ENCODE results near the gene GTF2F1.

DNA sequence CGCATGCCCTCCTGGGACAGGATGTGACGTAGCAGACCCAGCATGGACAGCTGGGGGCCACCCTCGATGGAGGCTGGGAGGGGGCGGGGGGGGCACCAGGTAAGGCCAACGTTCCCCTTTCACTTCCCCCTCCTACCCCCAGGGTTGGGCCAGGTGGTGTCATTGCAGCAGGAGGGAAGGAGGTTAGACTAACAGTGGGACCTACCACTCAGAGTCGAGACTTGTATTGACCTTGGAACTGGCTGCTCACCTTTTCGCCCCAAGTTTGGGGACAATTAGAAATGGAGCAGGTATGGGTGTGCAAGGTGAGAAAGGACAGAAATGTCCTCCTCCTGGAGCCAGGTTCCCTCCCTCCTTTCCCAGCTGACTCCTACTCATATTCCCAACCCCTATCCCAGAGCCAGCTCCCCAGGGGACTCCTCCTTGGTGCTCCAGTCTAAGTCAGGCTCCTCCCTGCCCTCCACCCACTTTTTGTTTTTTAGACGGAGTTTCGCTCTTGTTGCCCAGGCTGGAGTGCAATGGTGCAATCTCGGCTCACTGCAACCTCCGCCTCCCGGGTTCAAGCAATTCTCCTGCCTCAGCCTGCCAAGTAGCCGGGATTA lies 49.2 kb upstream of the GTF2F1 start:
- TF ChIP-seq, protein P1, sequence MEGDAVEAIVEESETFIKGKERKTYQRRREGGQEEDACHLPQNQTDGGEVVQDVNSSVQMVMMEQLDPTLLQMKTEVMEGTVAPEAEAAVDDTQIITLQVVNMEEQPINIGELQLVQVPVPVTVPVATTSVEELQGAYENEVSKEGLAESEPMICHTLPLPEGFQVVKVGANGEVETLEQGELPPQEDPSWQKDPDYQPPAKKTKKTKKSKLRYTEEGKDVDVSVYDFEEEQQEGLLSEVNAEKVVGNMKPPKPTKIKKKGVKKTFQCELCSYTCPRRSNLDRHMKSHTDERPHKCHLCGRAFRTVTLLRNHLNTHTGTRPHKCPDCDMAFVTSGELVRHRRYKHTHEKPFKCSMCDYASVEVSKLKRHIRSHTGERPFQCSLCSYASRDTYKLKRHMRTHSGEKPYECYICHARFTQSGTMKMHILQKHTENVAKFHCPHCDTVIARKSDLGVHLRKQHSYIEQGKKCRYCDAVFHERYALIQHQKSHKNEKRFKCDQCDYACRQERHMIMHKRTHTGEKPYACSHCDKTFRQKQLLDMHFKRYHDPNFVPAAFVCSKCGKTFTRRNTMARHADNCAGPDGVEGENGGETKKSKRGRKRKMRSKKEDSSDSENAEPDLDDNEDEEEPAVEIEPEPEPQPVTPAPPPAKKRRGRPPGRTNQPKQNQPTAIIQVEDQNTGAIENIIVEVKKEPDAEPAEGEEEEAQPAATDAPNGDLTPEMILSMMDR (IDR thresholded peaks at IDR 0.05): no peak
- TF ChIP-seq EZH2 (IDR thresholded peaks at IDR 0.05; ENCODE audit: borderline replicate concordance, insufficient read depth, low read depth, low read length, poor library complexity, severe bottlenecking): no peak
